Tibial nerve (tissue), 4 donors: ENCODE results near the gene XPO1. TPM values are rescaled to one million over a fixed set of nuclear protein-coding genes. Genes with fewer than 3 reads are reported as not detected.

Experiments used
- DNase-seq, 2 donors: peaks; one replicate each; pipeline ENCODE4 v3.0.0-alpha.2; 2019; ENCODE audit warnings: low spot score in 2 of 2
- H3K27ac ChIP-seq, 4 donors: fragments of 200-600 bp; sonication (generic) in 3 of 4; one replicate each; pipeline ENCODE4 v1.5.1; 2017 to 2019; ENCODE audit warnings: mild to moderate bottlenecking in 1 of 4
- H3K27me3 ChIP-seq, 2 donors: fragments of 200-600 bp; sonication (generic) in 1 of 2; one replicate each; pipeline versions ENCODE4 v1.5.1 to v1.6.0; 2017 to 2019
- H3K36me3 ChIP-seq, 3 donors: fragments of 200-600 bp; sonication (generic); one replicate each; pipeline ENCODE4 v1.5.1; 2018 to 2019
- H3K4me1 ChIP-seq, 4 donors: fragments of 200-600 bp; sonication (generic) in 3 of 4; one replicate each; pipeline ENCODE4 v1.5.1; 2017 to 2019
- H3K4me3 ChIP-seq, 4 donors: fragments of 200-600 bp; sonication (generic) in 3 of 4; one replicate each; pipeline ENCODE4 v1.5.1; 2017 to 2019; ENCODE audit warnings: mild to moderate bottlenecking in 1 of 4, moderate library complexity in 1 of 4
- H3K9me3 ChIP-seq, 4 donors: fragments of 200-600 bp; sonication (generic) in 3 of 4; one replicate each; pipeline ENCODE4 v1.5.1; 2017 to 2019
- EP300 ChIP-seq, 2 donors: sonication (generic); formaldehyde crosslinking; IDR thresholded peaks; one replicate each; pipeline ENCODE4 v1.6.1; 2017; ENCODE audit warnings: antibody characterized with exemption in 2 of 2, mild to moderate bottlenecking in 1 of 2
- POLR2A ChIP-seq, 2 donors: fragments of 450-650 bp; IDR thresholded peaks; one replicate each; pipeline ENCODE4 v1.6.1; 2017; ENCODE audit warnings: antibody characterized with exemption in 2 of 2, mild to moderate bottlenecking in 2 of 2, moderate library complexity in 2 of 2
- WGBS, 2 donors: methylation state at CpG; one replicate each; pipeline ENCODE4 v1.1.5; 2018; 5-methylcytosine and 5-hydroxymethylcytosine counted together
- total RNA-seq, 4 donors: library from RNA; depleted of rRNA; stranded (reverse); fragments of >200 nt; gene quantifications; one replicate each; pipeline ENCODE4 v1.1.0, GENCODE V29; 2016
- TF ChIP-seq, protein P1 (sequence below), 5 experiments: fragments of 200-600 bp in 3 of 5; fragments of 450-650 bp in 2 of 5; sonication (generic) in 3 of 5; IDR thresholded peaks; one replicate each; pipeline ENCODE4 v1.5.1; 2016 to 2019; ENCODE audit warnings: antibody characterized with exemption in 5 of 5, mild to moderate bottlenecking in 3 of 5, moderate library complexity in 2 of 5

Gene XPO1
- total RNA-seq, 4 donors from 2014 or later, result 100 to 151 (median 112) TPM

DNA sequence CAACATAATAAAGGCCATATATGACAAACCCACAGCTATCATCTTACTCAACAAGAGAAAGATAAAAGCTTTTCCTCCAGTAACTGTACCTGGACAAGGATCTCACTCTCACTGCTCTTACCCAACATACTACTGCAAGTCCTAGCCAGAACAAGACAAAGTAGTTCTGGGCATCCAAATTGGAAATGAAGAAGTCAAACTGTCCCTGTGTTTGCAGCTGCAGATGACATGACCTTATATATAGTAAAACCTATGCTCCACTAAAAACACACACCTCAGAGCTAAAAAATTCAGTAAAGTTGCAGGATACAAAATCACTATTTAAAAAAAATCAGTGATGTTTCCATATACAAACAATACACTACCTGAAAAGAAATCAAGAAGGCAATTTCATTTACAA lies 99.5 kb downstream of the XPO1 start:
- no peak for DNase-seq

DNA sequence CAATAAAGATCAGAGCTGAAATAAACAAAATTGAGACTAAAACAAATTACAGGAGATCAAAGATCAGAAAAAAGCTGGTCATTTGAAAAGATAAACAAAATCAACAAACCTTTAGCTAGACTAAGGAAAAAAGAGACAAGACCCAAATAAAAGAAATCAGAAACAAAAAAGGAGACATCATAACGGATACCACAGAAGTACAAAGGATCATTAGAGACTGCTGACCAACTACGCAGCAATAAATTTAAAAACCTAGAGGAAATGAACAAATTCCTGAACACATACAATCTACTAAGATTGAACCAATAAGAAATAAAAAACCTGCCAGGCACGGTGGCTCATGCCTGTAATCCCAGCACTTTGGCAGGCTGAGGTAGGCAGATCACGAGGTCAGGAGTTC lies 101.0 kb downstream of the XPO1 start:
- no peak for DNase-seq
- H3K4me1 ChIP-seq, result peaks cover 0 to 25% (median 2%) of the 10 kb centered on the region in 4 donors

More for the DNA sequence above, 99.5 kb downstream of the XPO1 start:
- H3K9me3 ChIP-seq, result peaks cover 0 to 10% (median 0%) of the 10 kb centered on the region in 4 donors
- TF ChIP-seq, protein P1, sequence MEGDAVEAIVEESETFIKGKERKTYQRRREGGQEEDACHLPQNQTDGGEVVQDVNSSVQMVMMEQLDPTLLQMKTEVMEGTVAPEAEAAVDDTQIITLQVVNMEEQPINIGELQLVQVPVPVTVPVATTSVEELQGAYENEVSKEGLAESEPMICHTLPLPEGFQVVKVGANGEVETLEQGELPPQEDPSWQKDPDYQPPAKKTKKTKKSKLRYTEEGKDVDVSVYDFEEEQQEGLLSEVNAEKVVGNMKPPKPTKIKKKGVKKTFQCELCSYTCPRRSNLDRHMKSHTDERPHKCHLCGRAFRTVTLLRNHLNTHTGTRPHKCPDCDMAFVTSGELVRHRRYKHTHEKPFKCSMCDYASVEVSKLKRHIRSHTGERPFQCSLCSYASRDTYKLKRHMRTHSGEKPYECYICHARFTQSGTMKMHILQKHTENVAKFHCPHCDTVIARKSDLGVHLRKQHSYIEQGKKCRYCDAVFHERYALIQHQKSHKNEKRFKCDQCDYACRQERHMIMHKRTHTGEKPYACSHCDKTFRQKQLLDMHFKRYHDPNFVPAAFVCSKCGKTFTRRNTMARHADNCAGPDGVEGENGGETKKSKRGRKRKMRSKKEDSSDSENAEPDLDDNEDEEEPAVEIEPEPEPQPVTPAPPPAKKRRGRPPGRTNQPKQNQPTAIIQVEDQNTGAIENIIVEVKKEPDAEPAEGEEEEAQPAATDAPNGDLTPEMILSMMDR (IDR thresholded peaks at IDR 0.05), result no peak
- TF ChIP-seq POLR2A (IDR thresholded peaks at IDR 0.05) (no peak), EP300 (IDR thresholded peaks at IDR 0.05) (no peak)
- H3K4me3 ChIP-seq, result no peak overlapping the region
- H3K27me3 ChIP-seq, result no peaks in the 10 kb centered on the region
- peaks cover 0 to 30% (median 0%) of the 10 kb centered on the region in 4 donors for H3K4me1 ChIP-seq
- H3K36me3 ChIP-seq, result peaks cover 0 to 10% (median 0%) of the 10 kb centered on the region in 3 donors
- H3K27ac ChIP-seq, result no peak overlapping the region

DNA sequence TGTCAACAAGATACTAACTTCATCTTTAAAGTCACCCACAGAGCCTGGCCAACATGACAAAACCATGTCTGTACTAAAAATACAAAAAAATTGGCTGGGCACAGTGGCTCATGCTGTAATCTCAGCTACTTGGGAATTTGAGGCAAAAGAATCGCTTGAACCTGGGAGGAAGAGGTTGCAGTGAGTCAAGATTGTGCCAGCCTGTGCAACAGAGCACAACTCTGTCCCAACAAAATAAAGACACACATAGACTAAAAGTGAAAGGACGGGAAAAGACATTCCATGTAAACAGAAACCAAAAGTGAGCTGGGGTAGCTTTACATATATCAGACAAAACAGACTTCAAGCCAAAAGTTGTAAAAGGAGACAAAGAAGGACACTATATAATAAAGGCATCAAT lies 102.1 kb downstream of the XPO1 start:
- 74 to 79% methylated on average over 2 of the region's 2 CpGs for WGBS, 2 donors

More for the DNA sequence above, 101.0 kb downstream of the XPO1 start:
- Histone ChIP-seq H3K27me3 (no peaks in the 10 kb centered on the region), H3K9me3 (peaks cover 0 to 10% (median 0%) of the 10 kb centered on the region in 4 donors), H3K36me3 (peaks cover 0 to 10% (median 0%) of the 10 kb centered on the region in 3 donors), H3K4me3 (no peak overlapping the region), H3K27ac (no peak overlapping the region)
- 94 to 97% methylated on average over 4 of the region's 4 CpGs for WGBS, 2 donors
- TF ChIP-seq, protein P1 (IDR thresholded peaks at IDR 0.05), result no peak
- TF ChIP-seq POLR2A (IDR thresholded peaks at IDR 0.05), result no peak
- no peak for TF ChIP-seq EP300 (IDR thresholded peaks at IDR 0.05)

DNA sequence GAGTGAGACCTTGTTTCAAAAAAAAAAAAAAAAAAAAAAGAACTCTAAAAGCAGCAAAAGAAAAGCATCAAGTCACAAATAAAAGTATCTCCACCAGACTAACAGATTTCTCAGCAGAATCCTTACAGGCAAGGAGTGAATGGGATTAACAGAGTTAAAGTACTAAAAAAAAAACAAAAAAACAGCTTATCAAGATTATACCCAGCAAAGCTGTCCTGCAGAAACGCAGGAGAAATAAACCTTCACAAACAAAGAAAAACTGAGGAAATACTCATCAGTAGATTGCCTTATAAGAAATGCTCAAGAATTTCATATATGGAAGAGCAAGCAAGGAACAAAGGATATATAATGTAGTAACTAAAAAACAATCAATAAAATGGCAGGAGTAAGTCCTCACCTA lies 102.9 kb downstream of the XPO1 start:
- H3K4me1 ChIP-seq, result peaks cover 0 to 11% (median 3%) of the 10 kb centered on the region in 4 donors
- H3K36me3 ChIP-seq, result peaks cover 0 to 10% (median 0%) of the 10 kb centered on the region in 3 donors
- H3K9me3 ChIP-seq, result peaks cover 0 to 10% (median 0%) of the 10 kb centered on the region in 4 donors
- no peak for DNase-seq
- TF ChIP-seq POLR2A (IDR thresholded peaks at IDR 0.05) (no peak), EP300 (IDR thresholded peaks at IDR 0.05) (no peak)
- TF ChIP-seq, protein P1 (IDR thresholded peaks at IDR 0.05), result no peak
- 97 to 100% methylated on average over 1 of the region's 1 CpG for WGBS, 2 donors
- no peak overlapping the region for H3K4me3 ChIP-seq
- no peaks in the 10 kb centered on the region for H3K27me3 ChIP-seq
- H3K27ac ChIP-seq, result no peak overlapping the region

More for the DNA sequence above, 102.1 kb downstream of the XPO1 start:
- H3K9me3 ChIP-seq, result peaks cover 0 to 10% (median 0%) of the 10 kb centered on the region in 4 donors
- H3K4me1 ChIP-seq, result peaks cover 0 to 16% (median 3%) of the 10 kb centered on the region in 4 donors
- no peak for DNase-seq
- no peak overlapping the region for H3K27ac ChIP-seq
- TF ChIP-seq, protein P1 (IDR thresholded peaks at IDR 0.05), result no peak
- TF ChIP-seq EP300 (IDR thresholded peaks at IDR 0.05), result no peak
- peaks cover 0 to 10% (median 0%) of the 10 kb centered on the region in 3 donors for H3K36me3 ChIP-seq
- no peak overlapping the region for H3K4me3 ChIP-seq
- no peaks in the 10 kb centered on the region for H3K27me3 ChIP-seq

DNA sequence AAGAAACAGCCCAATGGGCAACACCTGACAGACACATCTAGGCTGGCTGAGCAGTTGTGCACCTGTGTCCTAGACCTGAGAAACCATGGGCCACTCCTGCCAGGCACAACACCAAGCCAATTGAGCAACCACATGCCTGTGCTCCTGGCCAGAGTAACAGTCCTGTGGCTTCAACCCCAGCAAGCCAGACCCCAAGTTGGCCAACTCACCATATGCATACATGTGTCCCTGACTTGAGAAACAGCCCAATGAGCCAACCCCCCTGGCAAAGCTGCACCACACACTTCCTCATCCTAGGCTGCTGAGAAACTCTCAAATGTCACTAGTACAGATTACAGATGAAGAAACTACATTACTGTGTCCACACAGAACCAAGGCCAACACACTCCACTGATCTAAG lies 103.8 kb downstream of the XPO1 start:
- TF ChIP-seq, protein P1 (IDR thresholded peaks at IDR 0.05), result no peak
- no peak for TF ChIP-seq EP300 (IDR thresholded peaks at IDR 0.05)
- TF ChIP-seq POLR2A (IDR thresholded peaks at IDR 0.05), result no peak
- Histone ChIP-seq H3K4me1 (peaks cover 0 to 5% (median under 1%) of the 10 kb centered on the region in 4 donors), H3K9me3 (peaks cover 0 to 10% (median 0%) of the 10 kb centered on the region in 4 donors), H3K27ac (no peak overlapping the region), H3K27me3 (no peaks in the 10 kb centered on the region), H3K4me3 (no peak overlapping the region), H3K36me3 (peaks cover 0 to 4% (median 0%) of the 10 kb centered on the region in 3 donors)
- no peak for DNase-seq
